ENCODE results near the gene ROPN1L.

The ROPN1L gene

DNA sequence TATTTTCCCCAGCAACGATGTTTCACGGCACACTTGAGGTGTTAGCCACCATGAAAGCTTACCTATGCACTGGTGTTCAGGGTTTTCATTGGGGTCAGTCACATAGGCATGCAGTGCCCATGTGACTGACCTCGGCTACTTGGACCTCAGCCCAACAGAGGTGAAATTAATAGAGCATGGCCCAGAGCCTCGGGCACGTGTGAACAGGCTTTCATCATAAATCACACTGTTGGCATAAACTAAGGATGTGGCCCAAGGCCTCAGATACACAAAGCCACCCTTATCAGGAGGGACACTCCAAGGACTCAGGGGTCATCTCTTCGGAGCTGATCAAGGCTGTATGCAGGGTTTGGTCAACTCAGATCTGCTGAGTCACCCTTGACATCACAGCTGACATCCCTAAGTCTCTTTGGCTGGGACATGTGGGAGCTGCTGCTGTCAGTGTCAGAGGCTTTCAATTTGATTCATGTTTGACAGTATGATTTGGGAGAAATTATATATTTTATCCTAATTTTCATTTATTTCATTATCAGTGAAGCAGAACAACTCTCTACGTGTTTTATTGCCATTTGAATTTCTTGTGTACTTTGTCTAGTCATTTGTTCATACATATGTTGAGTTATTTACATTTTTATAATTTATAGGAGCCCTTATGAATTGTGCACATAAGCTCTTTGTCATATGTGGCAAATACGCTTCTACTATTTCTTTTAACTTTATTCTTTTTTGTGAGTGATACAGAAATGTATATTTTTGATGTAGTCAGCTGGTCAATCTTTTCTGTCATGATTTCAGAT, 62.5 kb downstream of the ROPN1L start:
- DNase-seq (ENCODE audit: low spot score) = no peak
- Histone ChIP-seq H3K27ac (no peak overlapping the region), H3K4me3 (no peak overlapping the region)
- TF ChIP-seq, protein P1, sequence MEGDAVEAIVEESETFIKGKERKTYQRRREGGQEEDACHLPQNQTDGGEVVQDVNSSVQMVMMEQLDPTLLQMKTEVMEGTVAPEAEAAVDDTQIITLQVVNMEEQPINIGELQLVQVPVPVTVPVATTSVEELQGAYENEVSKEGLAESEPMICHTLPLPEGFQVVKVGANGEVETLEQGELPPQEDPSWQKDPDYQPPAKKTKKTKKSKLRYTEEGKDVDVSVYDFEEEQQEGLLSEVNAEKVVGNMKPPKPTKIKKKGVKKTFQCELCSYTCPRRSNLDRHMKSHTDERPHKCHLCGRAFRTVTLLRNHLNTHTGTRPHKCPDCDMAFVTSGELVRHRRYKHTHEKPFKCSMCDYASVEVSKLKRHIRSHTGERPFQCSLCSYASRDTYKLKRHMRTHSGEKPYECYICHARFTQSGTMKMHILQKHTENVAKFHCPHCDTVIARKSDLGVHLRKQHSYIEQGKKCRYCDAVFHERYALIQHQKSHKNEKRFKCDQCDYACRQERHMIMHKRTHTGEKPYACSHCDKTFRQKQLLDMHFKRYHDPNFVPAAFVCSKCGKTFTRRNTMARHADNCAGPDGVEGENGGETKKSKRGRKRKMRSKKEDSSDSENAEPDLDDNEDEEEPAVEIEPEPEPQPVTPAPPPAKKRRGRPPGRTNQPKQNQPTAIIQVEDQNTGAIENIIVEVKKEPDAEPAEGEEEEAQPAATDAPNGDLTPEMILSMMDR (IDR thresholded peaks at IDR 0.05) = no peak

DNA sequence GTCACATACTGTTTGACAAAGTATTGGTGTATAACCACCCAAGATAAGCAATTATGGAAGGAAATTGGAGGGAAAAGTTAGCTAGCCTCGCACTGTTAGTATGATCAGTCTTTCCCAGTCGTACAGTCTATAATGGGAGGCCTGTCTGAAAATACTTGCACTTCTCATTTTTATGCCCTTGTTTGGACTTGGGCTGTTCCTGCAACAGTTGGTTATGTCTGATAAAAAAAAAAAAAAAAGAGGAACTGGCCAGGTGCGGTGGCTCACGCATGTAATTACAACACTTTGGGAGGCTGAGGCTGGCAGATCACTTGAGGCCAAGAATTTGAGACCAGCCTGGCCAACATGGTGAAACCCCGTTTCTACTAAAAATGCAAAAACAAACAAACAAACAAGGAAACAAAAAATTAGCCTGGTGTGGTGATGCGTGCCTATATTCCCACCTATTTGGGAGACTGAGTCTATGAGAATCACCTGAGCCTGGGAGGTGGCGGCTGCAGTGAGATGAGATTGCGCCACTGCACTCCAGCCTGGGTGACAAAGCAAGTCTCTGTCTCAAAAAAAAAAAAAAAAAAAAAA, 63.9 kb downstream of the ROPN1L start:
- DNase-seq (ENCODE audit: low spot score) = no peak
- H3K27ac ChIP-seq = no peak overlapping the region
- no peak overlapping the region for H3K4me3 ChIP-seq
- TF ChIP-seq, protein P1 (IDR thresholded peaks at IDR 0.05) = no peak

DNA sequence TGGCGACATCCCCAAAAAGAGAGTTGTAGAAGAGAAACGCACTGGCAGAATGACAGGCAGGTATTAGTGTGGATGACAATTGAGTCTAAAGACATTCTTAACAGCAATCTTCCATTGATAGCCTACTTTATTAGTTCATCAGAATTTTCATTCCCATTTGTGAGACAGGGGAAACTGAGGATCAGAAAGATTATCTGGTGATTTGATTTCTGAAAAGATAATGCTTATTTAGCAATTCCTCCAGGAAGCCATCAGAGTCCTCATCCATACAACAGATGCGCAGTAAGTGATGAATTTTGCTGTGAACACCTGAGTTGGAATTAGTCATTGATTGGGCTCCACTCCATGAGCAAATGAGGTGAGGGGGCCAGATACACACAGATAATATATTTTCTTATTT, 64.9 kb downstream of the ROPN1L start:
- DNase-seq (ENCODE audit: low spot score) = no peak
- TF ChIP-seq, protein P1 (IDR thresholded peaks at IDR 0.05) = no peak
- no peak overlapping the region for H3K27ac ChIP-seq
- no peak overlapping the region for H3K4me3 ChIP-seq

DNA sequence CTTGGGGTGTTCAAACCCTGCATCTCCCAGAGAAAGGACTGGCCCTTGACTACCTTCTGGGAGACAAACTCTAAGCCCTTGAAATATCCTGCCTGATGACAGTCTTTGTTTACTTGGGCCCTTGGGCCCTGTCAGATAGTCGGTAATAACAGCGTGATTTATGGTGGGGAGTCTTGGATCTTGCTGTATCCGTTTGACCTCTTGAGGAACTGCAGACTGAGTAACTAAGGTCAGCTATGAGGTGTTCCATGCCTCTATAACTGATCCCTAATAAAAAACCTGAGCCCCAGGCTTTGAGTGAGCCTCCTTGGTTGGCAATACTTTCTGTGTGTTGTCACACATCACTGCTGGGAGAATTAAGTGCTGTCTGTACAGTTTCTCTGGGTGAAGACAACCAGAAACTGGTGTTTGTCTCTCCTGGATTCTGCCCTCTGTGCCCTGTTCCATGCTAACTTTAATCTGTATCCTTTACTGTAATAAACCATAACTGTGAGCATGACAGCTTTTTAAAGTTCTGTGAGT, 66.0 kb downstream of the ROPN1L start:
- Histone ChIP-seq H3K27ac (no peak overlapping the region), H3K4me3 (no peak overlapping the region)
- no peak for DNase-seq (ENCODE audit: low spot score)
- TF ChIP-seq, protein P1 (IDR thresholded peaks at IDR 0.05) = no peak

DNA sequence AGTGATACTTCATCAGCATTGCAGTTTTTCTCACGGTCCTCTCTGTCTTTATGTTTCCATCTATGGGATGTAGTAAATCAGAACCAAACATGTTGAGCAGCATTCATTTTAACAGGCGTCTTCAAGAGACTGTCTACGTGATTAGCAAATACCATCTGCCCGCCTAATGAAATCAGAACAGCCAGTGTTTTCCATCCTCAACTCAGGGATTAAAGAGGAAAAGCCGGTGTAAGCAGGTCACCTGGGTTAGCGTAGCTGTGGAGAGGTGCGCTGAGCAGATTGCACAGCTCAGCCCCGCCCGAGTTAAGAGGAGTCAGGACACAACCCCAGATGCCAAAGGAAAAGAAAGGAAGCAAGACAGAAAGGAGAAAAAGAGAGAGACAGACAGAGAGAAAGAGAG, 67.9 kb downstream of the ROPN1L start:
- no peak for DNase-seq (ENCODE audit: low spot score)
- no peak overlapping the region for H3K27ac ChIP-seq
- TF ChIP-seq, protein P1 (IDR thresholded peaks at IDR 0.05) = no peak
- no peak overlapping the region for H3K4me3 ChIP-seq

DNA sequence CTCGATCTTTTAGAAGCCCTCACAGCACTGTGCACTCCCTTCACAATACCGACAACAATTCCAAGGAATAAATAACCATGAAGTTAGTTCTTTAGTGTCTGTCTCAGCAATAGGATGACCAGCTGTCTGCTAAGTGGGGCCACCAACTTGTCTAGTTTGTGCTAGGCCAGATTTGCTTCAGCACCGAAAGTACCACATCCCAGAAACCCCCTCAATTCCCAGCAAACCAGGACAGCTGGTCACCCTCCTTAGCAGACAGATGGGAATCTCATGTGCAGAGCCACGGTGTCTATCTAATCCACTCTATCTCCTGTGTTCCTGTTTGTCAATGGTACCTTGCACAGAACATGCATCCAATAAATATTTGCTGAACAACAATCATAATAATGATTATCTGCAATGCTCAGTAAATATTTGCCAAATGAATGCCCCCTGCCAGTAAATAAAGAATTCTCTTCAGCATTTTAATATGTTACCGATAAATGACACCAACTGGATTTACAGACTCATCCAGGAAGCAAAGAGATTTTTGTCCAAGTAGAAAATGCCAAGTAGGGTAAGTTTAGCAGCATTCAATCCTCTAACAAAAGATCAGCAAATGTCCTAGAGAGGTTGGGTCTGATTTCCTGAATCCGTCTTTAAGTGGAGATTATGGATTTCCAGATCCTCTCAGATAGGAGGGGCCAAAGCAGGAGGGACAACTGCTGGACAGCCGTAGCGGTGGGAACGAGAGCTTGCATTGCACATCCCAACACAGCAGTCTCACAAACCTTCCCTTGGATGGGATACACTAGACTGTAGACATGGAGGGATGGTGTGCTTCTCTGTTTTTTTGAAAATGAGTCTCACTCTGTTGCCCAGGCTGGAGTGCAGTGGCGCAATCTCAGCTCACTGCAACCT, 70.3 kb downstream of the ROPN1L start:
- DNase-seq (ENCODE audit: low spot score) = no peak
- Histone ChIP-seq H3K4me3 (no peak overlapping the region), H3K27ac (no peak overlapping the region)
- TF ChIP-seq, protein P1 (IDR thresholded peaks at IDR 0.05) = no peak
